Nucleus accumbens (tissue), 56 donors: Measurements from ENCODE around the gene TMEM179.

ENCODE experiments used
- DNase-seq, 56 donors: peaks; one replicate each; lab custom pipeline; 2025; lab: John Stamatoyannopoulos, UW

Gene TMEM179

DNA sequence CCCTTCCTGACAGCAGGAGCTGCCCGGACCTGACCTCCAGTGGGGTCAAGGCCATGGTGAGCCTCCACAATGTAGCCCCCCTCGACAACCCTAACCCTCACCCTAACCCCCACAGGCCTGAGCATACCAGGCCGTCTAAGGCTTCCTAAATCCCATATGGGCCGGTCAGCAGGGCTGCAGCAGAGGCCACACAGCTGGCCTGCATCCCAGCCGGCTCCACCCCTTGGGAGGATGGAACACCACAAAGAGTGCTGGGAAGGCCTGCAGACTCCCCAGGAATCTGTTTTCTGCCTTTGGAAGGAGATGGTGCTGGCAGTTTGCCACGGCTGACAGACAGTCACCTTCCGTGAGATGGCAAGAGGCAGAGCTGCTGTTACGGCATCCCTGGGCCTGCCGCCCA is 2.8 kb downstream of the TMEM179 start:
- peak in 3 of 56 donors; percentile 16 to 40 (median 32) for DNase-seq

DNA sequence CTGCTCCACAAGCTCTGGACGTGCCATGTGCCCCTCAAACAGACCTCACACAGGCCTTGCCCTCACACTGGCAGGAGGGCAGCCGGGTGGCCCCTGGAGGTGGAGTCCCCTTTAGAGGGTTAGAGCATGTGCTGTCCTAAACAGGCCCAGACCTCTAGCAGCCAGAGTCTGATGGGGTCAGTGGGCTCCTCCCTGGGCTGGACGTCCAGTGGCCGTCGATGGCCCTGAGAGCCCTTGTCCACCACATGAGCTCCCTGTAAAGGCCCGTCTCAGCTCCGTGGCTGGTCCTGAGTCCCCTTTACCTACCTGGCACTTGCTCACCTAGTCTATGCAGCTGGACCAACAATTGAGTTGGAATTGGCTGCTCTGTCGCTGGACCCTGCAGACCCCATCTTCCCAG is 3.8 kb downstream of the TMEM179 start:
- no peak for DNase-seq

DNA sequence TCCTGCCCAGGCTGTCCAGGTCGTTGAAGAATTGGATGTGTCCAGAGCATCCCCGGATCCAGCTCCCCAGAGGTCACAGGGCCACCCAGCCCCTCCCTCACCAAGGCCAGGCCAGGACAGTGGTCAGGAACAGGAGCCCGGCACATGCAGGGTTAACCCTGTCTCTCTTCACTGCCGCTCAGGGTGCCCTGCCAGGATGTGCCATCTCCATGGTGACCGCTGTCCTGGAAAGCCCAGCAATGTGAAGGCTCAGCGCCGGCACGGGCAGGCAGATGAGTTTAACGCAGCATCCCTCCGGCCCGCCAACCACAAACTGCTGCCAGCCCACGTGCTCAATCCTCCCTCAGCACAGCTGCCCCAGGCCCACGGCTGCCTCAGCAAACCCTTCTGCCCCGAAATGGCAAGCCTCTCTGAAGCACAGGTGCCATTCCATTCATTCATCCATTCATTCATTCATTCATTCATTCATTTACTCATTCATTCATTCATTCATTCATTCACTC is 4.4 kb downstream of the TMEM179 start:
- DNase-seq, result peak in 29 of 56 donors; percentile 14 to 75 (median 42)

DNA sequence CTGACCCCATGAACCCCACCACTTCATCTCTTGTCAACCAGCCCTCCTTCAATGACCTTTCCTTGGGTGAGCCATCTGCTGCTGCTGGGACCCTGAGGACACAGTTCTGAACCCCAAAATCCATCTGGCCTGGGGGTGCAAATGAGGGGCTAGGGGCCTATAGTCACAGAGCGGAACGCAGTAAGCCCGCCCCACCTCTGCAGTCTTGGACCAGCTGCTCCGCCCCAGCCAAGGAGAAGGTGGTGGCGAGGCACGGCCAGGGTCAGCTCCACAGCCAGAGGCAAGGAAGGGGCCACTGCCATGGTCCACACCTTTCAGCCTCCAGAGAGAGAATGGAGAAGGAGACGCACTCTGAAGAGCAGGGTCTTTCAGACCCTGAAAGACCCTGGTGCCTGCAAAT is 5.1 kb downstream of the TMEM179 start:
- DNase-seq, result no peak

DNA sequence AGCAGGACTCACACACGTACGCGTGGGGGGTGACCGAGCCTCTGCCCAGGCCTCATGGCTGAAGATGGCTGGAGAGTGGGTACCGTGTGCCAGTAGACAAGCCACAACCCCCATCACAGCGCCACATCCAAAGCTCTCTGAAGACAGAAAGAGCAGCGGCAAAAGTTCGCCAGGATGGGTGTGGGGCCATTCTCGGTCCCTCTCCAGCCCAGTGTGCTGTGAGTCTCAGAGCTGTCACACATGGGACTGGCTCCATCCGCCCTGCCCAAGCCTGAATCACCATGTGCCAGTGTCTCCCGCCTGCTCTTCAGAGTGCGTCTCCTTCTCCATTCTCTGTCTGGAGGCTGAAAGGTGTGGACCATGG is 5.7 kb downstream of the TMEM179 start:
- no peak for DNase-seq

DNA sequence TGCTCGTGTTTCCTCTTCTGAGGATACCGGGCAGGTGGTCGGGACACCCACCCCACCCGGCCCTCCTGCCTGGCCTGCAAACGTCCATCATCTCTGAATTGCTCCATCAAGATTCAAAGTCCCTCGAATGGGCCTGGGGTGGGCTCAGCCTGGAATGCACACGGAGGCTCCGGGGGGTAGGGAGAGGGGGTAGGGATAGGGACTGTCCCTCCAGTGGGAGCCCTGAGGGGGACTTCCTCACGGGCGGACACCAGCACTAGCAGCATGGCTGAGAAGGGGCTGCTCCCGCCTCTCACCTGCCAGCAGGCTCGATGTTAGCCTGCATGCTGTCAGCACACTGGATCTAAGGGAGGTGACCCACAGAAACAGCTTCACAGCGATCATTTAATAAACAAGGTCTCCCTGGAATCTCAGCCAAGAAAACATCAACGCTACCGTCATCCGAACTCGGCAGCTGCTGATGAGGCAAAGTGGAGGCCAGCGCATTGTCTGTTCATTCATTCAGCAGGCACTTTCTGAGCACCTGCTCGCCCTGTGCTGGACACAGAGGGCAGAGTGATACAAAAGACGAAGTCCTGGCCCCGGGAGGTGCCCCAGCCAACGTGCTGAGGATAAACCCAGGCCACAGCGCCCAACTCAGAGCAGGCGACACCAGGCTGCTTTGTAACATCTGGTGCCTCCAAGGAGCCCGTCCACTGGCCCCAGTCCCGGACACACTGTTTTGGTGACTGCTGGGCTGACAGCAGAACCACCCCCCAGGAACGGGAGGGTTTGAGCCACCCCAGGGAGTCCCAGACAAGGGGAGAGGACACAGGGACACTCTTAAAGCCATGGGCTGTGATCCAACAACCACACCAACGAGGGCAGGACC is 6.3 kb downstream of the TMEM179 start:
- peak in 2 of 56 donors; percentile 22 to 31 for DNase-seq

DNA sequence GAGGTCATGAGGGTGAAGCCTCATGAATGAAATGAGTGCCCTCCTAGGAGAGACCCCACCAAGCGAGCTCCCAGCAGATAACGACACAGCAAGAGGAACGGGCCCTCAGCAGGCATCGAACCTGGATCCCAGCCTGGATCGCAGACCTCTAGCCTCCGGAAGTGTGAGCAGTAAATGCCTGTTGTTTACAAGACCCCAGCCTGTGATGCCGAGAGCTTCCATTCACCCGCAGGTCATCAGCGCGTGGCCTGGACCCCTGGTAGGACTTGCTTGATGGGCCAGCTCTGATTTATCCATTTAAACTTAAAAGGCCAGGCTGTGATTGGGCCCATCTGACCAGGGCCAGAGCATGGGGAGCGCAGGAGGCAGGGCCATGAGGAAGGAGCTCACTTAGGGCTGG is 7.0 kb downstream of the TMEM179 start:
- no peak for DNase-seq

DNA sequence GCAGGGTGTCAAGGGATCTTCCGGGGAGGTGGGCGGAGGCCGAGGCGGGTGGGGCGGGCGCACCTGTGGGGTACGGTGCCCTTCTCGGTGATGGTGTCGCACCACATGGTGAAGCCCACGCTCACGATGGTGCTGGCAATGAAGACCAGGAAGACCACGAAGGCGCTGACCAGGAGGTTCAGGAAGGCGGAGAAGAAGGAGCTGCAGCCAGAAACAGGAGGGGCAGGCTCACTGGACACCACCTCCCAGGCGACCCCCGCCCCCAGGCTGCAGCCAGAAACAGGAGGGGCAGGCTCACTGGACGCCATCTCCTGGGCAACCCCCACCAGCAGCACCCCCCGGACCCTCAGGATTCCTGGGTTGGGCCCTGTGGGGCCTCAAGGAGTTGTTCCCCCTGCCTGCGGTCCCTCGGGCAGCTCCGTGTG is 7.6 kb downstream of the TMEM179 start:
- no peak for DNase-seq

DNA sequence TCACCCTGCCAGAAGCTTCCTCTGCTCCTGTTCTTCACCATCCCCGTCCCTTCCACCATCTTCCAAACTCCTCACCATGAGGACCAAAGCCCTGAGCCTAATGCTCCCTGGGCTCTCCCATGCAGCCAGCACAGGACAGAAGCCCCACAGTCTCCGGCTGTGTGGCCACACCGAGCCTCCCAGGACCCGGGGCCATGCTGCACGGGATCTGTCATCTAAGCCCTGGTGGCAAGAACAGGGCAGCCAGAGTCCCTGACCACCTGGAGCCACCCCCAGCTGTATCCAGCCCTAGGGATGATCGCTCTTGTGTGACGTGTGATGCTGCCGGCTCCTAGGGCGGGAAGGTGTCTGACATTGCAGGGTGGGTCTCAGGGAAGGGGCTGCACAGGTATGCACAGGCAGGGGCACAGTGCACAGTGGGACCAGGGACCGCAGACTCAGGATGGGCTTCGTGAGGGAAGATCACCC is 8.1 kb downstream of the TMEM179 start:
- DNase-seq, result no peak

DNA sequence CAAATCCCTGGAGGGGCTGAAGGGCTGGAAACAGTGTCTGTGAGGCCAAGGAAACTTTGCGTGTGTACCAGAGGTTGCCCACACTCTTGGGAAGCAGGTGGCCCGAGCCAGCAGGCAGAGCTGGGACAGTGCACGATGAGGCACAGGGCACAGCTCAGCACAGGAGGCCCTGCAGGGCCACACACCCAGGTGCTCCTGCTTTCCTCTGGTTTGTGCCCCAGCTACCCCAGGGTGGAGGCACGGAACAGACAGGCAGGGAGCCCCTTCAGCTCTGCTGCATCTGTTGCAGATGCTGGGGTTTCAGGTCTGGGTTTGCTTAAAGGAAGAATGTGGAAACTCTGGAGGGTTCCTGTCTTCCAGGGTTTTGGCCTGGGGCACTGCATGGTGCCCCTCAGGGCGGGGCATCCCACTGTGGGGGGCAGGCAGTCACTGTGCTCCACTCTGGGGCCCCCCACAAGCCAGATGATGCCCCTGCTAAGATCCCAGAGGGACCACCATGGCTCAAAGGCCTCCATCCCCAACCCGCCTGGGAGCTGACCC is 8.6 kb downstream of the TMEM179 start:
- DNase-seq, result no peak

DNA sequence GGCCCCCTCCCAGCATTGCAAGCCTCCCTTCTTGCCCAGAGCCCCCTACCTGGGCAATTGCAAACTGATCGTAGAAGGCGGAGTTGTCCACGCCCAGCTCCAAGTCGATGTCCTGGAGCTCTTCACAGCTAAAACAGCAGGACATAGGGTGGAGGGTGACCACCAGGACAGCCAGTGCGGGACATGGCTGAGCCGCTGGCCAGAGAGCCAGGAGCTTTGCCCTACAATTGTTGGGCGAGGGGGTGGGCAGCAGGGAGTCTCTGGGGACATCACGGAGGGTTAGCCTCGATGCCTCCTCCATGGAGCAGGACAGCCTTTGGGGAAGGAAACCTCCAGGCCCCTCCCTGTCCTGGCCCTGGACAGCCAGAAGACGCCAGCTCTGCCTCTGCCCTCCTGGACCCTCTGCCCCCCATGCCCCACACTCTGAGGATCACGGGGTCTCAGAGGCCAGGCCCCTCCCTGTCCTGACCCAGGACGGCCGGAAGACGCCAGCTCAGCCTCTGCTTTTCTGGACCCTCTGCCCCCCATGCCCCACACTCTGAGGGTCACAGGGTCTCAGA is 9.4 kb downstream of the TMEM179 start:
- no peak for DNase-seq

DNA sequence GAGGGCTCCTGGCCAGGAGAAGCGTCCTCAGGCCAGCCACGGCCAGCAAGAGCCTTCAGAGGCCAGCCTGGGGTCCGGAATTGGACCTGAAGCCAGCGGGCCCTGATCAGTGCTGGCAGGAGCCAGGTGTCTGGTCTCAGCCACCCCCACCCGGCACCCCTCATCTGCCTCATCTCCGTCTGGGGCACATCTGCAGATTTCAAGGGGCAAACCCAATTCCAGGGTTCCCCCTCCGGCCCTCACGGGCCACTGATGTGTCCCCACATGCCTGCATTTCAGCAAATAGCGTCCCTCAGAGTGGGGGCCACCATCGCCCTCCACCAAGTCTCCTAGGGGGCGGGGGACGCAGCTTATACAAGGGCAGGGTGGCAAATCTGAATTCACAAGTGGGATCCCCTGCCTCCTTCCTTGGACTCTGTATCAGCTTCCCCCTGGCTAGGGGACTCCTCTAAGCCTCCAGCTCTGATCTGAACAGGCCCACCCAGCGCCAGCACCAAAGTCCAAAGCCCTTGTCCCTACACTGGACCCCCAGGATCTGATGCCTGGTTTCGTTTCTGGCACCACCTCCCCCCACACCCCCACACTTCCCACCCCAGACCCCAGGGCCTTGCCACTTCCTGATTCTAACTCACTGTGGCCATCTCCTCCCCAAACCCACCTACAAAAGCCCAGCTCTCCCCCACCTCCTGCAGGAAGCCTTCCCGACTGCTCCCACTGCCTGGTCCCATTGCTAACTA is 10.1 kb downstream of the TMEM179 start:
- DNase-seq, result no peak

DNA sequence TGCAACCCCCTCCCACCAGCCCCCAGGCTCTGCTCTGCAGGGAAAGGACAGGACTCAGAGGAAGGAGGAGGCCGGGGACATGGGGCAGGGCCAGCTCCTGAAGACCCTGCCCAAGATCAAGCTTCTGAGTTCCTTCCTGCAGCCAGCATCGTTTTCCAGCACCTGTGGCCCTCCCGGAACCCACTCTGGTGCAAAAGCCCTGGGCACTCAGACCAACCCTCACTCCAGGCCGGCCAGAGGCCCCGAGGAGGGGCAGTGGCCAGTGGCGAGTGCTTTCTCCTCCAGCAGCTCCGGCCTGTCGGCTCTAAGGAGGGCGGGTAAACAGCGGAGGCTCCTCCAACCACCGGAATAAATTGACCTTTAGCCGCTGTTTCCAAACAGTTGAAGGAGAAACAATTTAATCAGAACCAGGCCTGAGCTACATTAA is 10.8 kb downstream of the TMEM179 start:
- no peak for DNase-seq

DNA sequence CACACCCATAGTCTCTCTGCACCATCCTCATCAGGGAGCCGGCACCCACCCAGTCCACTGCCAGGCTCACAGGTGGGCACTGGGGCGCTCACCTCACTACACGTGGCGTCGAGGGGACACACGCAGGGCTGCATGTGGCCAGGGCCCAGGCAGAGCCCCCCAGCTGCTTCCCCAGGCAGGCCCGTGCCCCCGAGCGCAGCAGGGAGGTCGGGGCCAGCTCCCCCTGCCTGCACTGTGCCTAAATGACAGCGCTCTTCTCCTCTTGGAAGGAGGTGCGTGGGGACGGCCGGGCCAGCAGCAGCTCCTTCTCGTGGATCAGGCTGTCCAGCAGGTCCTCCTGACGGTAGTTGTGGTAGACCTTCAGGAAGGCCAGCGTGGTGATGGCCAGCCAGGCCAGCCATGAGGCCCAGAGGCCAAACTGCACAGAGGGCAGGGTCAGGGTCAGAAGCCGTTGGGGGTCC is 11.3 kb downstream of the TMEM179 start:
- DNase-seq, result no peak

DNA sequence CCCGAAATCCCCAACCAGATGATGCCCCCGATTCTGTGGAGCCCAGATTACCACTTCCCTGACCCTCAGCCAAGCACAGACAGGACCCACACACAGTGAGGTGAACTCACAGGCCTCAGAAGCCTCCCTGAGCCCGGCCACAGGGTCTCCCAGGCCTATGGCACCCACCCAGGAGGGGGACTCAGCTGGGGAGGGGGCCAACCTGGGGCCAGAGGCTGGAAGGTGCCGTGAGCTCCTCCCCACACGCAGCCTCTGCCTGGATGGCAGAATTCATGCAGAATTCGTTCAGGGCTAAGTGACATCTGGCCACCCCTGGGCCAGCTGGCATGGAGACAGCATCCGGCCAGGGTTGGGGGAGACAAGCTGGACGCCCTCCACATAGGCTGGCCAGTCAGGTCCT is 11.8 kb downstream of the TMEM179 start:
- DNase-seq, result no peak

DNA sequence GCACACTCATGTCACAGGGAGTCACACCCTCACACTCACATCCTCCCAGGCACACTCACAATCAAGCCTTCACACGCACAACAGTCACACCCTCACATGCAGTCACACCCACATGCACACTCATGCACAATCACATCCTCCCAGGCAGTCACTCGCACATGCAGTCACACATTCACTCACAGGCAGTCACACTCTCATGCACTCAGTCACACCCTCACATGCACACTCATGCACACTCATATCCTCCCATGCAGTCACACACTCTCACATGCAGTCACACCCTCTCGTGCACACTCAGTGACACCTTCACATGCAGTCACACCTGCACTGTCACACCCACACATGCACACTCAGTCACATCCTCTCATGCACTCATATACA is 12.3 kb downstream of the TMEM179 start:
- no peak for DNase-seq

DNA sequence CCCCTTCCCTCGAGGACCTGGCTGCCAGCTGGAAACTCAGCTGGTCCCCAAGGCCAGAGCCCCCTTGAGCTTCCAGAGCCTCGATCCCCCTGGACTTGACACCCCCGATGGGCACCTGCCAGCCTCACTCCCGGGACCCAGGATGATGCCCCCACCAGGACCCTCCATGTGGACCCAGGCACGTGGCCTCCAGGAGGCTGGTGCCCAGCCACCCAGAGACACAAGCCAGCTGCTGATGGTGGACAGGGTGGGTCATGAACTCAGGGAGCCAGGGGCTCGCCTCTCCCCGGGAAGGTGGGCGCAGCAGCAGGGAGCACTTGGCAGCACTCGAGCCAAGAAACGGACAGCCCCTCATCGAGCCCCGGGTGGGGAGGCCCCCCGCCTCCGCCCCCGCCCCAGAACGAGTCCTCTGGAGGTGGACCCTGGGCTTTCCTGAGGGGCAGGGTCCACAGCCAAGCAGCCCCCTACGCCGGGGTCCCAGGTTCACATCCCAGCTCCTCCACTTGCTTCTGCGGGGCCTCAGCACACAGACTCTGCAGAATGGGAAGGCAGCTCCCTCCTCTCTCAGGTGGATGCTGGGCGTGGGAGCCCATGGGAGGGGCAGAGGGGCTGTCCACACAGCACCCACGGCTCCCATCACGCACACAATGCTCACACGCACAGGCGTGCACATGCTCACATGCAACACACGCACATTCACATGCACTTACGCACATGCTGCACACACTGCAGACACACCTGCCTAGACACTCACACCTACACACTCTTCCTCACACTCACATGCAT is 12.9 kb downstream of the TMEM179 start:
- no peak for DNase-seq

DNA sequence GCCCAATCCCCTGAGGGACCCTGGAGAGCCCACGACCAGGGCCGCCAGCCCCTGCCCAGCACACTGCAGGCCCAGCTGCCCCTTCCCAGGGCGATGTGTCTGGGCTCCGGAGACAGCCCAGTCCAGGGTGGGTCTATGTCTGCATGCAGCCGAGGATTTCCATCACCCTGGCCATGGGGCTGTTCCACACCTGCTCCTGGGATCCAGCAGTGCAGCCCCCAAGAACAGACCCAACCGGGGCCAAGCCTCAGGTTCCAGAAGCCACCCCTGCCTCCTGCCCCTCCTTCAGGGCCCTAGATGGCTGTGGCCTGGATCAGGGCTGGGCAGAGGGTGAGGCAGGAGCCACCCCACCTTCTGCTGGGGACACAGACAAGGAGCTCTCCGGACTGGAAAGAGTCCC is 13.5 kb downstream of the TMEM179 start:
- DNase-seq, result no peak

DNA sequence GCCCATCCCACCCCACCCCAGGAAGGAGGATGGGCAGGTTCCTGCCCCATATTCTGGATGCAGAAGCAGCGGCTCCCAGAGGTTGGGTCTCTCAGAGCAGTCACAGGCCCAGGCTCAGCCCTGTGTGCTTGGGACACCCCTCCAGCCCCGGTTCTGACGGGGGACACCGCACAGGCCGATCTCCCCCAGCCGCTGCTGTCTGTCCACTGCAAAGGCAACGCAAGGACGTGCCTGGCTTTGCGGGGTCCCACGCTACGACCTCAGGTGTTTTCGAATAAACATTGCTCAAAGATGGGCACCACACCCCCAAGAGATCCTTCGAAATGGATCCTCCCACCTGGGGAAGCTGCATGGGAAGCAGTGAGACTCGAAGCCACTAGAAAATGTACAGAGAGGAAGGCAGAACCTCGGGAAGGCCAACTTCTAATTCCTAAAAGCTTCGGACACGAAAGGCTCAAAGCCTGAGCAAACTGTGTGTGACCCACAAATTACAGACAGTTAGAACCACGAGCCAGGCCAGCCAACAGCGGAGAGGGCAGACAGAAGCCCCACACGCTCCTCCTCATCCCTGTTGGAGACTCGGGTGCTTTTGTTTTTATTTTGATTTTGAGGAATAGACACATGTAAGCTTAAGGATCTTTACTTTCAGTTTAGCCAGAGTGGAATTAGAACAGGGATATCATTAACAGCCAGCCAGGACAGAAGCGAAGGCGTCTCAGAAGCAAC is 14.2 kb downstream of the TMEM179 start:
- DNase-seq, result no peak
